OCI-LY7 (cell line): ENCODE measurements around the gene CHD8. TPM values are rescaled to one million over a fixed set of nuclear protein-coding genes. Genes with fewer than 3 reads are reported as not detected.

Experiments
- BruUV-seq: library from RNA; stranded (reverse); fragments of 400-500 nt; replicated peaks from 2 replicates; lab custom pipeline; 2021; lab: Mats Ljungman, UMichigan
- CTCF ChIA-PET: fragments of 300-600 bp; sonication (Branson Sonifier 250); formaldehyde crosslinking; loops from one replicate; lab custom pipeline; 2022; ENCODE audit warnings: antibody characterized with exemption; ENCODE audit not compliant: unreplicated experiment; lab: Charles Lee
- POLR2A ChIA-PET: fragments of 300-600 bp; sonication (Branson Sonifier 250); formaldehyde crosslinking; loops from one replicate; lab custom pipeline; 2022; ENCODE audit warnings: antibody characterized with exemption; lab: Charles Lee
- DNase-seq: peaks from one replicate; pipeline ENCODE4 v3.0.0-alpha.2; 2015; ENCODE audit warnings: low spot score
- H2AFZ ChIP-seq: fragments of 200-600 bp; sonication (generic), shearing (Covaris generic); 2 replicates; pipeline ENCODE4 v1.6.1; 2014; ENCODE audit warnings: mild to moderate bottlenecking, antibody characterized with exemption, low read length, moderate library complexity
- H3K27ac ChIP-seq: fragments of 200-600 bp; sonication (generic); 2 replicates; pipeline ENCODE4 v1.5.1; 2014; ENCODE audit warnings: mixed run types, low read depth, mild to moderate bottlenecking, moderate library complexity, low read length, inconsistent platforms; ENCODE audit not compliant: poor library complexity, severe bottlenecking
- H3K36me3 ChIP-seq: fragments of 200-600 bp; sonication (generic); 2 replicates; pipeline ENCODE4 v1.6.1; 2014; ENCODE audit warnings: mild to moderate bottlenecking, antibody characterized with exemption, low read length, moderate library complexity, mixed read lengths; ENCODE audit not compliant: insufficient read depth
- H3K4me1 ChIP-seq: fragments of 200-600 bp; sonication (generic); 2 replicates; pipeline ENCODE4 v1.5.1; 2014; ENCODE audit warnings: mild to moderate bottlenecking, low read length; ENCODE audit not compliant: insufficient read depth, poor library complexity, severe bottlenecking
- H3K4me2 ChIP-seq: fragments of 200-600 bp; sonication (generic); 2 replicates; pipeline ENCODE4 v1.6.1; 2014; ENCODE audit warnings: mild to moderate bottlenecking, low read length
- H3K4me3 ChIP-seq: fragments of 200-600 bp; sonication (generic); 2 replicates; pipeline ENCODE4 v1.5.1; 2014; ENCODE audit warnings: mild to moderate bottlenecking, low read depth, low read length; ENCODE audit not compliant: poor library complexity, severe bottlenecking
- H3K79me2 ChIP-seq: fragments of 200-600 bp; sonication (generic); 2 replicates; pipeline ENCODE4 v1.6.1; 2016; ENCODE audit warnings: low read depth, mild to moderate bottlenecking, low read length, moderate library complexity, mixed read lengths; ENCODE audit not compliant: insufficient read depth
- H3K9me2 ChIP-seq: fragments of 200-600 bp; sonication (generic); 2 replicates; pipeline ENCODE4 v1.6.1; 2016; ENCODE audit warnings: mild to moderate bottlenecking, low read length, mixed read lengths; ENCODE audit not compliant: insufficient read depth
- H3K9me3 ChIP-seq: fragments of 200-600 bp; sonication (generic); 2 replicates; pipeline ENCODE4 v1.6.1; 2014; ENCODE audit warnings: mild to moderate bottlenecking, mixed run types, low read length, mixed read lengths
- H4K20me1 ChIP-seq: fragments of 200-600 bp; sonication (generic); 2 replicates; pipeline ENCODE4 v1.6.1; 2014; ENCODE audit warnings: mild to moderate bottlenecking, antibody characterized with exemption, low read length, moderate library complexity, mixed read lengths; ENCODE audit not compliant: insufficient read depth
- EZH2phosphoT487 ChIP-seq: fragments of 200-600 bp; sonication (generic); IDR thresholded peaks from 2 replicates; pipeline ENCODE4 v1.6.1; 2018; ENCODE audit warnings: low read depth, borderline replicate concordance, mild to moderate bottlenecking, mixed run types, antibody characterized with exemption, low read length, moderate library complexity, mixed read lengths
- intact Hi-C: fragments of 100-400 bp; cut with micrococcal nuclease; formaldehyde crosslinking; loops from one replicate; pipeline ENCODE4 v1.10.0; 2022; ENCODE audit not compliant: unreplicated experiment
- total RNA-seq, 2 experiments: library from RNA; depleted of rRNA in 1 of 2; stranded (reverse); fragments of >200 nt in 1 of 2; shearing (Covaris generic) in 1 of 2; gene quantifications; 2 replicates each; pipeline ENCODE4 v1.2.3, GENCODE V29; 2014 to 2022
- TF ChIP-seq, protein P1 (sequence below): fragments of 200-600 bp; sonication (generic); conservative IDR thresholded peaks from 2 replicates; pipeline ENCODE4 v1.5.1; 2014; ENCODE audit warnings: mild to moderate bottlenecking, antibody characterized with exemption, low read length, moderate library complexity, mixed read lengths

Gene CHD8
- total RNA-seq, 2 experiments from 2014 or later: 64.1 to 115 TPM

DNA sequence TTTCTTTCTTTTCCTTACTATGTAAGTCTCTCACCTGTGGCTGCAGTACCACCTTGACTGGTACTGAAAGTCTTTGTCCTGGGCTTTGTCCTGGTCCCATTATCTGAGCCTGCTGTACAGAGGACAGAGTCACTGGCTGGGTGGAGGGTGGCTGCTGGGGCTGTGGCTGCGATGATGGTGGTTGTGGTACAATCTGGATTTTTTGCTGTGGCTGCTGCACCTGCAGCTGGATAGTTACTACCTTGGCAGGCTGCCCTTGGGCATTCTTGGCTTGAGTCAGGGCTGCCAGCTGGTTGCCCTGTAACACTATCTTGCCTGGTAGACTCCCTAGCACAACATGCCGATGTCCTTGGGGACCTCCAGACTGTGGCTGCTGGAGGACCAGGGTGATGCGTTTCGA lies 27.0 kb downstream of the CHD8 start:
- Histone ChIP-seq H3K9me3 (no peaks in the 10 kb centered on the region), H2AFZ (no peak overlapping the region), H3K36me3 (peaks cover 94% of the 10 kb centered on the region), H3K4me3 (no peak overlapping the region), H3K4me2 (no peak overlapping the region), H3K9me2 (no peaks in the 10 kb centered on the region), H3K4me1 (no peaks in the 10 kb centered on the region), H3K79me2 (peaks cover 26% of the 10 kb centered on the region), H3K27ac (no peak overlapping the region), H4K20me1 (peaks cover 10% of the 10 kb centered on the region)
- TF ChIP-seq EZH2phosphoT487: no peak
- TF ChIP-seq, protein P1, sequence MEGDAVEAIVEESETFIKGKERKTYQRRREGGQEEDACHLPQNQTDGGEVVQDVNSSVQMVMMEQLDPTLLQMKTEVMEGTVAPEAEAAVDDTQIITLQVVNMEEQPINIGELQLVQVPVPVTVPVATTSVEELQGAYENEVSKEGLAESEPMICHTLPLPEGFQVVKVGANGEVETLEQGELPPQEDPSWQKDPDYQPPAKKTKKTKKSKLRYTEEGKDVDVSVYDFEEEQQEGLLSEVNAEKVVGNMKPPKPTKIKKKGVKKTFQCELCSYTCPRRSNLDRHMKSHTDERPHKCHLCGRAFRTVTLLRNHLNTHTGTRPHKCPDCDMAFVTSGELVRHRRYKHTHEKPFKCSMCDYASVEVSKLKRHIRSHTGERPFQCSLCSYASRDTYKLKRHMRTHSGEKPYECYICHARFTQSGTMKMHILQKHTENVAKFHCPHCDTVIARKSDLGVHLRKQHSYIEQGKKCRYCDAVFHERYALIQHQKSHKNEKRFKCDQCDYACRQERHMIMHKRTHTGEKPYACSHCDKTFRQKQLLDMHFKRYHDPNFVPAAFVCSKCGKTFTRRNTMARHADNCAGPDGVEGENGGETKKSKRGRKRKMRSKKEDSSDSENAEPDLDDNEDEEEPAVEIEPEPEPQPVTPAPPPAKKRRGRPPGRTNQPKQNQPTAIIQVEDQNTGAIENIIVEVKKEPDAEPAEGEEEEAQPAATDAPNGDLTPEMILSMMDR: no peak
- POLR2A ChIA-PET: no interaction called here
- intact Hi-C loops: no loop called here
- no peak for DNase-seq
- CTCF ChIA-PET: no interaction called here
- BruUV-seq: no TSS peak

DNA sequence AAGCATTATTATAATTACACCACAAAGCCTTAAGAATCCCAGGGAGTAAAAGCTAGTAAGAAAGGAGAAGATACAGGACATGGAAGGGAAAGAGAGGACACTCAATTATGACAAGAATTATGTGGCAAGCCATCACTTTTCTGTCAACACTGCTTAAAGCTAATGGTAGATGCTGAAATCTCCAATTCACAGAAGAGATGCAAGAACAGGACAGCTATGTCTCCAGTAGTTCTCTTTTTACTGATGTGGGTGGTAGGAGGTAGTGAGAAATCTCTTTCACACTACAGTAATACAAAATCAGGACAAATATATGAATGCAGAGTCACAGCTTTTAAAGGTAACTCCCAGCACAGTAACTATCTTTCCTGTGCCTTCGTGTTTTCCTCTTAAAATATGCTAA lies 29.2 kb downstream of the CHD8 start:
- ChIA-PET CTCF (interaction anchor here (1.1 kb wide), 1 partner anchor 10 kb away, joined by 4 read pairs; no protein-coding TSS in a partner anchor), POLR2A (interaction anchor here (1.4 to 2.5 kb wide), 2 partner anchors 10 to 47 kb away, joined by 6 to 15 read pairs; no protein-coding TSS in a partner anchor)
- Histone ChIP-seq H3K4me2 (no peak overlapping the region), H2AFZ (no peak overlapping the region), H3K4me3 (no peak overlapping the region), H3K9me3 (no peaks in the 10 kb centered on the region), H3K9me2 (no peaks in the 10 kb centered on the region), H3K4me1 (no peaks in the 10 kb centered on the region), H3K79me2 (peaks cover 4% of the 10 kb centered on the region; the same call in 1 of the 2 replicates), H3K36me3 (peaks cover 99% of the 10 kb centered on the region), H3K27ac (no peak overlapping the region), H4K20me1 (no peaks in the 10 kb centered on the region; the same call in 1 of the 2 replicates)
- DNase-seq: no peak
- intact Hi-C loops: no loop called here
- BruUV-seq: no TSS peak
- no peak for TF ChIP-seq EZH2phosphoT487
- TF ChIP-seq, protein P1: no peak

DNA sequence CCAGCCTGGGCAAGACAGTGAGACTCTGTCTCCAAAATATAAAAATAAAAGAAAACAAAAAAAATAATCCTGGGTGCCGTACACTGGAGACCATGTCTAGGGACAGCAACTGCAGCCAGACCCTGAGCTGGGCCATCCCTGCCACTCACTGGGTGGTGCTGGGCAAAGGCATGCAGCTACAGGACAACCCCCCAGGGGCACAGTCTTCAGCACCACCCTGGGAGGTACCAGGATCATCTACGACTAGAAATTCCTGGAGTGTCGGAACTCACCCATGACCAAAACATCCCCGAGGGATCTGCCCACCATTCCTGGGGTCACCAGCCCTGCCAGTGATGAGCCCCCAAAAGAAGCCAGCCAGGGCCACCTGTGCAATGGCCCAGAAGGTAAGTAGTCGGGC lies 36.4 kb downstream of the CHD8 start:
- intact Hi-C loops: no loop called here
- Histone ChIP-seq H3K4me2 (no peak overlapping the region), H3K9me2 (no peaks in the 10 kb centered on the region), H3K4me3 (no peak overlapping the region), H3K36me3 (peaks cover 85% of the 10 kb centered on the region), H3K9me3 (no peaks in the 10 kb centered on the region), H3K27ac (no peak overlapping the region), H4K20me1 (no peaks in the 10 kb centered on the region), H3K79me2 (no peaks in the 10 kb centered on the region), H3K4me1 (no peaks in the 10 kb centered on the region), H2AFZ (no peak overlapping the region)
- TF ChIP-seq EZH2phosphoT487: no peak
- TF ChIP-seq, protein P1: no peak
- CTCF ChIA-PET: no interaction called here
- no TSS peak for BruUV-seq
- POLR2A ChIA-PET: no interaction called here
- DNase-seq: no peak
